ENCODE results near the gene DENND4C. TPM values are rescaled to one million over a fixed set of nuclear protein-coding genes. Genes with fewer than 3 reads are reported as not detected.
"Not testable (repeated sequence)": the region's sequence is repeated elsewhere in the genome, so short reads cannot be mapped to it uniquely, and the experiment has no call there.

Gene DENND4C
- total and polyA plus RNA-seq, 2 donors (not counting 1 experiment from before 2014, with no cell fraction given) = 27.4 to 87.0 TPM

DNA sequence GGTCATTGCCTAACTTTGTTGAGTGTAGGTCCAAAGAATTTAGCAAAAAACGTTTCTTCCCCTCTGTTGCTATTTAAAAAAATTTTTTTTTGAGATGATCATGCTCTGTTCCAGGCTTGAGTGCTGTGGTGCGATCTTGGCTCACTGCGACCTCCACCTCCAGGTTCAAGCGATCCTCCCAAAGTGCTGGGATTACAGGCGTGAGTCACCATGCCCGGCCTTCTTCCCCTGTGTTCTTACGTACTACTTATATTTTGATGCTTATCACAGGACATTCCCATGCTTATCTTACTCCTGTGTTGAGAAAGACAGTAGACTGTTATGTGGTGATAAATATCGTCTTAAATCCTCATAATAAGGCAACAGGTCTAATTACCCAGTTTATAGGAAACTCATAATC lies 180.8 kb downstream of the DENND4C start:
- no peaks in the 10 kb centered on the region for H3K36me3 ChIP-seq (ENCODE audit: control insufficient read depth, insufficient read depth, low read length)
- no peak for TF ChIP-seq EZH2 (IDR thresholded peaks at IDR 0.05; ENCODE audit: low read length, missing control alignments)
- TF ChIP-seq, protein P1, sequence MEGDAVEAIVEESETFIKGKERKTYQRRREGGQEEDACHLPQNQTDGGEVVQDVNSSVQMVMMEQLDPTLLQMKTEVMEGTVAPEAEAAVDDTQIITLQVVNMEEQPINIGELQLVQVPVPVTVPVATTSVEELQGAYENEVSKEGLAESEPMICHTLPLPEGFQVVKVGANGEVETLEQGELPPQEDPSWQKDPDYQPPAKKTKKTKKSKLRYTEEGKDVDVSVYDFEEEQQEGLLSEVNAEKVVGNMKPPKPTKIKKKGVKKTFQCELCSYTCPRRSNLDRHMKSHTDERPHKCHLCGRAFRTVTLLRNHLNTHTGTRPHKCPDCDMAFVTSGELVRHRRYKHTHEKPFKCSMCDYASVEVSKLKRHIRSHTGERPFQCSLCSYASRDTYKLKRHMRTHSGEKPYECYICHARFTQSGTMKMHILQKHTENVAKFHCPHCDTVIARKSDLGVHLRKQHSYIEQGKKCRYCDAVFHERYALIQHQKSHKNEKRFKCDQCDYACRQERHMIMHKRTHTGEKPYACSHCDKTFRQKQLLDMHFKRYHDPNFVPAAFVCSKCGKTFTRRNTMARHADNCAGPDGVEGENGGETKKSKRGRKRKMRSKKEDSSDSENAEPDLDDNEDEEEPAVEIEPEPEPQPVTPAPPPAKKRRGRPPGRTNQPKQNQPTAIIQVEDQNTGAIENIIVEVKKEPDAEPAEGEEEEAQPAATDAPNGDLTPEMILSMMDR (conservative IDR thresholded peaks at IDR 0.05 in 1 of 2, IDR thresholded peaks at IDR 0.05 in 1 of 2; ENCODE audit: low read depth in 1 of 2, low read length in 2 of 2) = no peak
- no peaks in the 10 kb centered on the region for H3K27me3 ChIP-seq (ENCODE audit: control insufficient read depth, insufficient read depth, low read length)
- H3K9me3 ChIP-seq (ENCODE audit: control insufficient read depth, insufficient read depth, low read depth, low read length) = no peaks in the 10 kb centered on the region
- no peak overlapping the region for H3K27ac ChIP-seq (ENCODE audit: insufficient read depth, low read length)
- H3K4me3 ChIP-seq (replicated peaks in 1 of 4; ENCODE audit: control extremely low read depth in 1 of 4, insufficient read depth in 1 of 4, low read depth in 3 of 4, low read length in 4 of 4) = no peak overlapping the region
- H3K9ac ChIP-seq (ENCODE audit: insufficient read depth, low read length) = no peak overlapping the region
- peaks cover 2% of the 10 kb centered on the region for H3K4me1 ChIP-seq (ENCODE audit: control insufficient read depth, extremely low read depth, insufficient read depth, low read length)
- H3K79me2 ChIP-seq (ENCODE audit: control insufficient read depth, insufficient read depth, low read length) = no peaks in the 10 kb centered on the region
- no peak overlapping the region for H3K4me2 ChIP-seq (ENCODE audit: extremely low read depth, insufficient read depth, low read length)
- no peak overlapping the region for H2AFZ ChIP-seq (ENCODE audit: low read length)
- peak; percentile 8 to 76 for DNase-seq (ENCODE audit: low read depth in 2 of 2)
- no peaks in the 10 kb centered on the region for H4K20me1 ChIP-seq (ENCODE audit: control insufficient read depth, extremely low read depth, insufficient read depth, low read length)

DNA sequence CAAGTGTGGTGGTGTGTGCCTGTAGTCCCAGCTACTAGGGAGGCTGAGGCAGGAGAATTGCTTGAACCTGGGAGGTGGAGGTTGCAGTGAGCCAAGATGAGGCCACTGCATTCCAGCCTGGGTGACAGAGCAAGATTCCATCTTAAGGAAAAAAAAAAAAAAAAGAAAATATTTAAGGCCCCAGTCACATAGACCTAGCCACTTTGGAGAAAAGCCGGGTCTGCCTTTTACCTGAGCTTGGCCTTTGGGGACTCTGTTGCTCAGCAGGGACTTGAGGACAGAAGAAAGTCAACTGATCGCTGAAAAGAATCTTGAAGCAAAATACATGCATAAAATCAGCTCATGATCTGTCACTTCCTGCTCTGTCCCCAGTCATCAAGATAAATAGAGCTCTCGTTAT lies 183.0 kb downstream of the DENND4C start:
- H3K79me2 ChIP-seq (ENCODE audit: control insufficient read depth, insufficient read depth, low read length); H3K27me3 ChIP-seq (ENCODE audit: control insufficient read depth, insufficient read depth, low read length); H3K27ac ChIP-seq (ENCODE audit: insufficient read depth, low read length); H3K9me3 ChIP-seq (ENCODE audit: control insufficient read depth, insufficient read depth, low read depth, low read length); H2AFZ ChIP-seq (ENCODE audit: low read length); H3K4me1 ChIP-seq (ENCODE audit: control insufficient read depth, extremely low read depth, insufficient read depth, low read length); H3K9ac ChIP-seq (ENCODE audit: insufficient read depth, low read length); H3K4me2 ChIP-seq (ENCODE audit: extremely low read depth, insufficient read depth, low read length); H3K36me3 ChIP-seq (ENCODE audit: control insufficient read depth, insufficient read depth, low read length); H4K20me1 ChIP-seq (ENCODE audit: control insufficient read depth, extremely low read depth, insufficient read depth, low read length); H3K4me3 ChIP-seq (replicated peaks in 1 of 4; ENCODE audit: control extremely low read depth in 1 of 4, insufficient read depth in 1 of 4, low read depth in 3 of 4, low read length in 4 of 4); DNase-seq (ENCODE audit: low read depth in 2 of 2): not testable (repeated sequence)

DNA sequence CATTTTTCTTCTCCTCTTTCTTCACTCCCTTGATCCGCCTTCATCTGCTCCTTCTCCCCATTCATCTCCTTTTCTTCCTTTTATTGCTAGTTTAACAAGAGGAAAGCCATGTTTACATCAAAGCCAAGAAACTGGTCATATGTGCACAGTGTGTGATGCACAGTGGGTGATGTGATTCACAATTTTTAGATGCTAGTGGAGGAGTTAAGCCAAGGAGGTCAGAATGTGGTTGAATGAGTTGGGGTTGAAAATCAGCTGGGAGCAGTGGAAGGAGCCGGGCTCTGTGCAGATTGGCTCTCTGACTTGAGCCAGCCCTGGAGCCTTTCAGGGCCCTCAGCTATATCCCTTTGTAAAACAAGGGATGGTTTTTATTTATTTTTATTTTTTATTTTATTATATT lies 185.7 kb downstream of the DENND4C start:
- DNase-seq (ENCODE audit: low read depth in 2 of 2) = peak; percentile 8 to 75
- TF ChIP-seq, protein P1 (conservative IDR thresholded peaks at IDR 0.05 in 1 of 2, IDR thresholded peaks at IDR 0.05 in 1 of 2; ENCODE audit: low read depth in 1 of 2, low read length in 2 of 2) = no peak
- TF ChIP-seq EZH2 (IDR thresholded peaks at IDR 0.05; ENCODE audit: low read length, missing control alignments) = no peak
- no peaks in the 10 kb centered on the region for H3K79me2 ChIP-seq (ENCODE audit: control insufficient read depth, insufficient read depth, low read length)

More for the DNA sequence above, 185.7 kb downstream of the DENND4C start:
- H3K4me2 ChIP-seq (ENCODE audit: extremely low read depth, insufficient read depth, low read length) = no peak overlapping the region
- no peaks in the 10 kb centered on the region for H3K9me3 ChIP-seq (ENCODE audit: control insufficient read depth, insufficient read depth, low read depth, low read length)
- H3K27ac ChIP-seq (ENCODE audit: insufficient read depth, low read length) = no peak overlapping the region
- H4K20me1 ChIP-seq (ENCODE audit: control insufficient read depth, extremely low read depth, insufficient read depth, low read length) = no peaks in the 10 kb centered on the region
- no peak overlapping the region for H3K4me3 ChIP-seq (replicated peaks in 1 of 4; ENCODE audit: control extremely low read depth in 1 of 4, insufficient read depth in 1 of 4, low read depth in 3 of 4, low read length in 4 of 4)
- H3K9ac ChIP-seq (ENCODE audit: insufficient read depth, low read length) = no peak overlapping the region
- no peaks in the 10 kb centered on the region for H3K36me3 ChIP-seq (ENCODE audit: control insufficient read depth, insufficient read depth, low read length)
- no peaks in the 10 kb centered on the region for H3K4me1 ChIP-seq (ENCODE audit: control insufficient read depth, extremely low read depth, insufficient read depth, low read length)
- H3K27me3 ChIP-seq (ENCODE audit: control insufficient read depth, insufficient read depth, low read length) = no peaks in the 10 kb centered on the region
- H2AFZ ChIP-seq (ENCODE audit: low read length) = no peak overlapping the region

Data from fibroblast of lung (primary cell).